ENCODE data around the gene PPP1R3G. TPM values are rescaled to one million over a fixed set of nuclear protein-coding genes. Genes with fewer than 3 reads are reported as not detected.

Gene PPP1R3G
- total and polyA plus RNA-seq, 2 of the 4 experiments (the other 2 are of a cell fraction) = 0.10 to 0.18 TPM

DNA sequence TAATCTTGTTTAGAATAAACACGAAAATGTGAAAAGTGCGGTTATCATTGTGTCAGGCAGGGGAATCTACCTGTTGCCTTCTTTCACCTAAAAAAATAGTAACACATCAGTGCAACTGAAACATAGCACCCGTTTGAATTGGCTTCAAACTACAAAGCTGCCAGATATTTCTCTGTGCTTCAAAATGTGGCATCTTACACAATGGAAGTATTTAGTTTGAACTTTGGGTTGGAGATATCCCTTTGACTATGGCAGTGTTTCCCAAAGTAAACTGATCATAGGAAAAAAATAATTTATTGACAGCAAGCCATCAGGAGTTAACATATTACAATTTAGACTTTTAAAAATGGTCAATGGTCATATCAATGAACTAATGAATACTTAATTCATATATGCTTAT, 3.6 kb downstream of the PPP1R3G start:
- H3K4me1 ChIP-seq (ENCODE audit: control insufficient read depth, insufficient read depth, low read length) = peaks cover 4% of the 10 kb centered on the region; the same call in 1 of the 2 replicates
- H3K27ac ChIP-seq (ENCODE audit: insufficient read depth, low read length) = no peak overlapping the region
- peaks cover 59% of the 10 kb centered on the region for H3K27me3 ChIP-seq (ENCODE audit: control insufficient read depth, insufficient read depth, low read length)
- H2BK5ac ChIP-seq (ENCODE audit: low read depth, low read length, poor library complexity, severe bottlenecking) = no peak overlapping the region
- no peak overlapping the region for H3K9ac ChIP-seq (ENCODE audit: low read depth, low read length)
- H2AK5ac ChIP-seq (ENCODE audit: low read depth, low read length) = no peak overlapping the region
- in situ Hi-C loops (cut with MboI; ENCODE audit: low sequenced_read_pairs) = no loop called here
- no peaks in the 10 kb centered on the region; the same call in 1 of the 2 replicates for H4K20me1 ChIP-seq (ENCODE audit: insufficient read depth, low read length)
- H3K36me3 ChIP-seq (ENCODE audit: control insufficient read depth, insufficient read depth, low read length) = no peaks in the 10 kb centered on the region
- H3K18ac ChIP-seq (ENCODE audit: low read depth, low read length) = no peak overlapping the region
- no peak overlapping the region for H3K4me3 ChIP-seq (ENCODE audit: insufficient read depth, low read depth, low read length)
- WGBS, 2 experiments (ENCODE audit: extremely low coverage in 2 of 2, insufficient read length in 1 of 2) = no CpG with 5 or more reads among the region's 3 CpGs
- no peak overlapping the region for H4K91ac ChIP-seq (ENCODE audit: insufficient read depth, low read depth, low read length)
- DNase-seq (no peak), ATAC-seq (ENCODE audit: low read depth) (no peak)
- no peak overlapping the region for H3K4ac ChIP-seq (ENCODE audit: low read depth, low read length)
- intact Hi-C loops (cut with micrococcal nuclease) = no loop called here
- H3K9me3 ChIP-seq (ENCODE audit: control insufficient read depth, insufficient read depth, low read length) = no peaks in the 10 kb centered on the region; the same call in 1 of the 2 replicates
- H4K8ac ChIP-seq (ENCODE audit: low read depth in 2 of 2, low read length in 2 of 2) = no peak overlapping the region
- no peak overlapping the region for H3K4me2 ChIP-seq (ENCODE audit: low read depth, low read length)
- ChIA-PET POLR2A (ENCODE audit: unreplicated experiment) (no interaction called here), CTCF (interaction anchor here (0.7 kb wide), 1 partner anchor 94 kb away, joined by 3 read pairs; no protein-coding TSS in a partner anchor)
- no peak overlapping the region for H3K23ac ChIP-seq (ENCODE audit: low read depth, low read length)
- TF ChIP-seq CEBPB (IDR thresholded peaks at IDR 0.05; ENCODE audit: low read depth, low read length) (no peak), BHLHE40 (IDR thresholded peaks at IDR 0.05; ENCODE audit: low read depth, low read length) (no peak), MXI1 (IDR thresholded peaks at IDR 0.05; ENCODE audit: borderline replicate concordance, low read depth, low read length) (no peak), POLR2A (IDR thresholded peaks at IDR 0.05; ENCODE audit: low read depth, low read length) (no peak), FOS (IDR thresholded peaks at IDR 0.05; ENCODE audit: low read depth, low read length) (no peak), CHD1 (IDR thresholded peaks at IDR 0.05; ENCODE audit: low read depth, low read length) (no peak), RCOR1 (IDR thresholded peaks at IDR 0.05; ENCODE audit: insufficient replicate concordance, low read length) (no peak)
- TF ChIP-seq, protein P1, sequence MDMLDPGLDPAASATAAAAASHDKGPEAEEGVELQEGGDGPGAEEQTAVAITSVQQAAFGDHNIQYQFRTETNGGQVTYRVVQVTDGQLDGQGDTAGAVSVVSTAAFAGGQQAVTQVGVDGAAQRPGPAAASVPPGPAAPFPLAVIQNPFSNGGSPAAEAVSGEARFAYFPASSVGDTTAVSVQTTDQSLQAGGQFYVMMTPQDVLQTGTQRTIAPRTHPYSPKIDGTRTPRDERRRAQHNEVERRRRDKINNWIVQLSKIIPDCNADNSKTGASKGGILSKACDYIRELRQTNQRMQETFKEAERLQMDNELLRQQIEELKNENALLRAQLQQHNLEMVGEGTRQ (IDR thresholded peaks at IDR 0.05; ENCODE audit: low read depth, low read length) = no peak
- TF ChIP-seq, protein P2, sequence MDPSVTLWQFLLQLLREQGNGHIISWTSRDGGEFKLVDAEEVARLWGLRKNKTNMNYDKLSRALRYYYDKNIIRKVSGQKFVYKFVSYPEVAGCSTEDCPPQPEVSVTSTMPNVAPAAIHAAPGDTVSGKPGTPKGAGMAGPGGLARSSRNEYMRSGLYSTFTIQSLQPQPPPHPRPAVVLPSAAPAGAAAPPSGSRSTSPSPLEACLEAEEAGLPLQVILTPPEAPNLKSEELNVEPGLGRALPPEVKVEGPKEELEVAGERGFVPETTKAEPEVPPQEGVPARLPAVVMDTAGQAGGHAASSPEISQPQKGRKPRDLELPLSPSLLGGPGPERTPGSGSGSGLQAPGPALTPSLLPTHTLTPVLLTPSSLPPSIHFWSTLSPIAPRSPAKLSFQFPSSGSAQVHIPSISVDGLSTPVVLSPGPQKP (IDR thresholded peaks at IDR 0.05; ENCODE audit: borderline replicate concordance, low read depth, low read length) = no peak
- H2BK15ac ChIP-seq (ENCODE audit: low read depth, low read length) = no peak overlapping the region
- no peak overlapping the region for H2BK20ac ChIP-seq (ENCODE audit: low read depth, low read length)
- H4K5ac ChIP-seq (ENCODE audit: low read depth, low read length) = no peak overlapping the region
- dilution Hi-C loops (cut with HindIII; ENCODE audit: low sequenced_read_pairs, unreplicated experiment) = no loop called here
- no peak overlapping the region for H2AFZ ChIP-seq (replicated peaks; ENCODE audit: low read length, poor library complexity)
- BruUV-seq (replicated peaks) = no TSS peak
- no peak overlapping the region for H2BK120ac ChIP-seq (ENCODE audit: low read depth, low read length)
- H3K56ac ChIP-seq (ENCODE audit: extremely low read depth, insufficient read depth, low read length) = no peak overlapping the region
- H3K9me1 ChIP-seq (ENCODE audit: insufficient read depth, low read length) = no peaks in the 10 kb centered on the region
- H2AK9ac ChIP-seq (replicated peaks; ENCODE audit: low read depth, low read length, poor library complexity) = no peak overlapping the region
- no peak overlapping the region for H3K14ac ChIP-seq (replicated peaks; ENCODE audit: low read depth, low read length)
- H3K79me1 ChIP-seq (ENCODE audit: low read depth in 1 of 2, low read length in 2 of 2) = no peaks in the 10 kb centered on the region

All from IMR-90 (cell line).